ENCODE results near the gene CARMIL1.
A peak's percentile ranks its signal among the peaks of the same experiment; 100 is the strongest.

The CARMIL1 gene

DNA sequence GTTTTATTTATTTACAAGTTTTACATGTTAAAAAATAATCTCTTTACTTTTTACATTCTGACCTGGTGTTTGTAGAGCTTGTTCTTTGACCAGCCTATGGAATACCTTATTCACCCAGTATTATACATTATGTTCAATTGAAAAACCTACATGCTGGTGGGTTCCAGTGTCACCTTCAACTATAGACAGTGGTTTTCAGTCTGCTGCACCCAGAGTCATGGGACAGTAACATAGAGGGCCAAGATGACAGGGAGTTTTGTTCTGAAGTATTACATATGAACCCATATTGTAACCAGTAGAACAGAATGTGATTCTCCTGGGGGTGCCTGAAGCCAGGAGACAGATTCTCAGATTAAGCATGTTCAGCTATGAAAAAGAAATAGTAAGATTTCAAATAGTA is 233.4 kb downstream of the CARMIL1 start:
- no peak for DNase-seq (ENCODE audit: low spot score)

DNA sequence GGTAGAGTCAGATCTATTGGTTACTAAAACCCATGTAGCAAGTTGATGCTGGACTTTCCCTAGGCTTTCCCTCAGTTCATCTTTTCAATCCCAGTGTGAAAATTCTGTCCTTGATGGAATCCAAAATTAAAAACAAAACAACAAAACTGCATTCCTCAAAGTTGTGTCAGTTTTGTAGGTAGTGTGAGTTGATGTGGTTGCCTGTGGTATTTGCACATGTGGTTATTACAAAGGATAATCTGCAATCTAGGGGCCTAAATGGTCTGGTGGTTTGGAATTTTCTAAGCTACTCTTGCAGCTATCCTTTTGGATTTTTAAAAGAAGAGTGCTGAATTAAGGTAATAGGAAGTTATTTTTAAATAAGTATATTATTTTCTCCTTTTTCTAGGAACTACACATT is 240.7 kb downstream of the CARMIL1 start:
- no peak for DNase-seq (ENCODE audit: low spot score)

- DNase-seq (ENCODE audit: low spot score) = no peak
Observed at GRCh38 chr6:25524542-25524941, 245.4 kb downstream of the CARMIL1 start.

- DNase-seq (ENCODE audit: low spot score) = no peak
Observed at GRCh38 chr6:25525078-25525477, 245.9 kb downstream of the CARMIL1 start.

- no peak for DNase-seq (ENCODE audit: low spot score)
Observed at GRCh38 chr6:25534942-25535631, 255.9 kb downstream of the CARMIL1 start.

DNA sequence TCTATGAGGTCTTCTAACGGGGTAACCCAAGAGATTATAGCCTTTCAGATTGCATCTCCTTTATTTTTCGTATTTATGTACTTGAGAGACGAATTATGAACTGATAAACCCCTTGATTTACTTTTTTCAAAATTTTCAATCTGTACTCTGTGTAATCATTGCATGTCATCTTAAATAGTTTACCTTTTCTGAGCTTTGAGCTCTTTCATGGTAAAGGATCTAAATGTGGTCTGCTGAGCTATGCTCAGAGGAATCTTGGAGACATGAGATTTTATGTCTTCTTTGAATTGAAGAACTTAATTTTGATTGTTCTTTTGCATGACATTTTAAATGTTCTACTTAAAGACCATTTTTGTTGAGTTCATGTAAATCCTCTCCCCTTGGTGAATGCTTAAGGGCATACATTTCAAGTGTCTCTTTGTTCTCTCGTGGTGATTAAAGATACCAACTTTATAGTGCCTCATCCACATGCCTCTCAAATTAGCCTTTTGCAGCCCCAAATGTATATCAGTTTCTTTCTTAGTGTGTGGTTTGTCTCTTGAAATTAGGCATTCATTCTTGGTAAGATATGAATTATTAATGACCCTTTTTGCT is 256.6 kb downstream of the CARMIL1 start:
- DNase-seq (ENCODE audit: low spot score) = no peak

DNA sequence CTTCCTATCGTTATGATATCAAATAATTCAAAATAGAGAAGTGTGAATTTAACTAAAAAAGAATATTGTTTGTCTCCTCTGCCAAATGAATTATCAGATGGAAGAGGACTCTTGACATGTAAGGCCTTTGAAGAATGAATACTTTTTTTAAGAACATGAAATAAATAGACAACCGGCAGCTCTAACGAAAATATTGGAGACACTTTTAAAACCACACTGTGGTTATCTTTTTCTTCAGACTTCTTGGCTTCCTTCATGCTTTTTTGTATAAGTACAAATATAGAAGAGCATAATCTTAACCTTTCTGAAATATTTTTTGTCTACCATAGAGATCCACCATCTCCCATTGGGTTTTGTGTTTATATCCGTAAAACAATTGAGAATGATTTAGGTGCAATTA is 257.6 kb downstream of the CARMIL1 start:
- DNase-seq (ENCODE audit: low spot score) = no peak

- DNase-seq (ENCODE audit: low spot score) = no peak
Observed at GRCh38 chr6:25537349-25538018, 258.3 kb downstream of the CARMIL1 start.

DNA sequence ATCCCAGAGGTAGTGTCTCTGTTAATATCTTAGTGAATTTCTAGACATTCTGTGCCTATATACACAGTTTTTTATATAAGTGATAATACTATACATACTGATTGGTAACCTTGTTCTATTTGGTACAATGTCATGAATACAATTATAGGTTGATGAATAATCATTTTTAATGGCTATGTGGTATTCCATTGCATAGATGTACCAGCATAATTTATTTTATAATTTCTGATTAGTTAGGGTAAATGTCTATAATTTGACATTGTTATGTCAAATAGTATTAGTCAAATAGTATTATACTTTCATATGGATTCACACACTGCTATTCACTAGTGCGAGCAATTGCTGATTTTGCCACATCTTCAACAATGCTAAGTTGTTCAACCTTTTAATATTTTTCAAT is 262.1 kb downstream of the CARMIL1 start:
- DNase-seq (ENCODE audit: low spot score) = no peak

DNA sequence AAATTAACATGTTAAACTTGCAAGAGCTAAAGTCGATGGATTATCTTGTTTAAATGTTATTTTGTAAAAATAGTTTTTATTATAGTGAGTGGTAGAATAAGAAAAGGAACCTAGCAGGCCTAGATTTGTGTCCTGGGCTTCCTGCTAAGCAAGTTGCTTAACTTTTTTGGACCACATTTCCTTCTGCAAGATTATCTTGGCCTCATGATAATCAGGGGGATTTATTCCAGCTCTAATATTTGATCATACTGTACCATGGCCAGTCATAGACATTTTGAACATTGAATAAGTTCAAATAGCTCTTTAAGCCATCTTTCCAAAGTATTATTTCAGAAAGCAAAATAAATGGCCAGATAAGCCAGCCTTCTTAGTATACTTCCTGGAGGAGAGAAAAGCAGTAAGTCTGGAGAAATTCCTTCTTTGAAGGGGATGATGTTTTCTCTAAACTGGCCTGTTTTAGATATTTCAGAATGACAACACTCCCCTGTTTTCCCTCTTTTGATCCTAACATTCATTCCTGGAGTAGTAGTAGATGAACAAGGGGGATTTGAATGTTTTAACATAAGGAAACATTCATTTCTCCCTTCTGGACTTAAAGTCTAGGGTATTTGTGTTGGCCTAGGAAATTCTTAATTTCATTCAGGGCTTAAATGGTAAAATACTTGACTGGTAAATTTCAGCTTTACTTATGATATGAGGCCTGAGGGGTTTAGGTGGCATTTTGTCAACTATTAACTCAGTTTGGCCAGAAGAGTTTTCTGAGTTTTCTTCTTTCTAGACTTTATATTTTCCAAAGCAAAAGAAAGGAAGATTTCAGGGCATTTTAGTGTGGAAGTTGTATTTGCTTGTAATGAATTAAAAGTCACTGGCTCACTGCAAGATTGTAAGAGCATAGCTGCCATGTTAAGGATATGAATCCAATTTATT is 264.1 kb downstream of the CARMIL1 start:
- no peak for DNase-seq (ENCODE audit: low spot score)

DNA sequence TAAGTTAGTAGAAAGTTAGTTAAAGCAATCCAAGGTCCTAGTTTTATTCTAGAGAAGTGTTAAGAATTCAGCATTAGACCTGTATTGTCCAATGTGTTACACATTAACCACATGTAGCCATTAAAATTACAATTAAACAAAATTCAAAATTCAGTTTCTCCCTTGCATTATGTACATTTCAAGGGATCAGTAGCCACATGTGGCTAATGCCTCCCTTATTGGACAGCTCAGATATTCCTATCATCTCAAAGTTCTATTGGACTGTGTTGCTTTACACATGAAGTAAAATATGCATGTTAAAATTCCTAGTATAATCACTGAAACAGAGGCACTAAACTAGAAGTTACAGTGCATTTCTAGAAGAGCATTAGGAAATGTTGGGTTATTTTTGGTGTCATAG is 265.7 kb downstream of the CARMIL1 start:
- DNase-seq (ENCODE audit: low spot score) = no peak

- no peak for DNase-seq (ENCODE audit: low spot score)
Observed at GRCh38 chr6:25547797-25548196, 268.6 kb downstream of the CARMIL1 start.

- no peak for DNase-seq (ENCODE audit: low spot score)
Observed at GRCh38 chr6:25548451-25548850, 269.3 kb downstream of the CARMIL1 start.

DNA sequence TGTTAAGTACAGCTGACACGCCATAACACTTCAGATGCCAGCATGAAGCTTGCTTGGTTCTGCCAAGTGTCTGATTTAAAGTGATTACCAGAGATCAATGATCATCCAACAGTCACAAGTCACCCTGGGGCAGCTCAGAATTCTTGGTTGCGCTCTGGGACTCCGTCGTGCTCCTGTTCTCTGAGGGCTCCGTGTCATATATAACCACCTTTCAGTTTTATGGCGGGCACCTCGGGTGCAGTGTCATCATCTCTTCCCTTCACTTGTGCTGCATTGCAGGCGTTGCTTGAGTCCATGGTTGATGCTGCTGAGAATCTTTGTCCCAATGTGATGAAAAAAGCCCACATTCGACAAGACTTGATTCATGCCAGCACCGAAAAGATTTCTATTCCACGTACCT is 271.5 kb downstream of the CARMIL1 start:
- no peak for DNase-seq (ENCODE audit: low spot score)

DNA sequence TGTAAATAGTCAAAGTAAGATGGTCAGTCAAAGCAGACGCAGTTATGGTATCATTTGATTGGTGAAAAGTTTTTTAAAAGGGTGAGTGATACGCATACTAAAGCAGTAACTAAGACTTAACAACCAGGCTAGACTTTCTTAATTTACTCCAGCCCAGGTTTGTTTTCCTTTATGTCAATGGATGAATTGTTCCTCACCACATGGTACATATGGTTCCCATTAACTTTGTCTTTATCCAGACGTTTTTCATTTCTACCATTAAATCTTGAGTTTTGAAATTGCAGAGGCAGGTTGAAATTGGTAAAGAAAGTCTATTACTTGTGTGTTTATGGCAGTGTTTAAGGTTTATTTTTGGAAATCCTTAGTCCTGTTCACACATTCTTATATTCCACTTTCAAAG is 274.3 kb downstream of the CARMIL1 start:
- no peak for DNase-seq (ENCODE audit: low spot score)

DNA sequence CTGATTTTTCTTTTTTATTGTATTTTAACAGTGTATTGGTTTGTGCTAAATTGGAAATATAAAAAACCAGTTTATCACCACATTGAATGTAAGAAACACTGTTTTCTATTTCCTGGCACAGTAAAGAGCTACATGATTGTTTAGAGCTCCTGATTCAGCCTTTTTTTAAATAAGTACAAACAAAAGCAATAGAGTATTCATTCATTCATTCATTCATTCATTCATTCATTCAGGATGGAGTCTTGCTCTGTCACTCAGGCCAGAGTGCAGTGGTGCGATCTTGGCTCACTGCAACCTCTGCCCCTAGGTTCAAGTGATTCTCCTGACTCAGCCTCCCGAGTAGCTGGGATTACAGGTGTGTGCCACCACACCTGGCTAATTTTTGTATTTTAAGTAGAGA is 276.0 kb downstream of the CARMIL1 start:
- DNase-seq (ENCODE audit: low spot score) = no peak

DNA sequence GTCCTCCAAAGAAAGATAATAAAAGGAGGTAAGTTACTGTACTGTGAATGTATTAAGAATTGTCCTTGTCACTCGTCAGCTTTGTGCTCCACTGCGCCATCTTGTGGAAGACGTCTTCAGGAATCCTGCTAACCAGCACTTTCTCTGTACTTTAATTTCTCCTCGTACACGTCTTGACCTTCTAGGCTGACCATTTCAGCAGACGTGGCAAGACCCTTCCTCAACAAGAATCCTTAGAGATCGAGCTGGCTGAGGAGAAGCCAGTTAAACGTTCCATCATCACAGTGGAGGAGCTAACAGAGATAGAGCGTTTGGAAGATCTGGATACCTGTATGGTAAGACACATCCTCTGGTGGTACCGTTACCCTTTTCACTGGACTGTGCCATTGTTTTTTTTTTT is 277.3 kb downstream of the CARMIL1 start:
- peak; percentile 63 for DNase-seq (ENCODE audit: low spot score)

GRCh38 chr6:25558155-25558817 is 279.1 kb downstream of the CARMIL1 start:
- no peak for DNase-seq (ENCODE audit: low spot score)

GRCh38 chr6:25560865-25561264 is 281.7 kb downstream of the CARMIL1 start:
- DNase-seq (ENCODE audit: low spot score) = no peak

DNA sequence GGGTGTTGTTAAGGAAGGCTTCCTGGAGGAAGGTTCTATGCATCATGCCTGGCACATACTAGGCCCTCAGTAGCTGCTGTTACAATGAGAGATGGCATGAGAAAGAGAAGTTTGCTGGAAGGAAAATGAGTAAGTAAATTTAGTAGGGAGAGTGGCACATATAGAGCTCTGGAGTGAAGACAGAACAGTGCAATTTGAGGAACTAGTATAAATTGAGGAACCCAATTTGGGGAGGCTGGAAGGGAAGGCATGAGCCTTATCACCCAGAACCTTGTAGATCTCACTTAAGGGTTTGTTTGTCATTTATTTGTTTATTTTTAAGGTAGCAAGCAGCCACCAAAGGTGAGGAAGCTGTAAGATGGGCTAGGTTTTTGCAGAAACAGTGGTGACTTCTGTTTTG is 285.8 kb downstream of the CARMIL1 start:
- no peak for DNase-seq (ENCODE audit: low spot score)

DNA sequence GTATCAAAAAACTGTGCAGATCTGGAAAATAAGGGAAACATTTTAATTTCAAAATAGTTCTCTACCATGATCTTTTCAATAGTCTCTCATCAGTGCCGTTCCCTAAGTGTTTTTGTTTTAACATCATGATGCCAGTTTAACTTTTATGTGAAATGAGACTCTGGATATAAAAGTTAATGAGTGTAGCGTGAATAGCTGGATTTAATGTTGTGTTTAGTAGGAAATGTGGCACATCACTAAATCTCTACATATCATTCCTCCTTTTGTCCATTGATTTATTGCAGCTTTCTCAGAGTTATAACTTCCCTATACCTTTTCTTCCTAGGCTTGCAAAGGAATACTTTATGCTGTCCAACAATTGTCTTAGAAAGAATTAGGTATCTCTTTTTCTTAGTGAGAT is 291.4 kb downstream of the CARMIL1 start:
- no peak for DNase-seq (ENCODE audit: low spot score)

- DNase-seq (ENCODE audit: low spot score) = no peak
Observed at GRCh38 chr6:25576919-25577318, 297.7 kb downstream of the CARMIL1 start.

Data from CD4-positive, alpha-beta T cell treated with Interleukin-6 at 100 ng/mL for 8 hours (primary cell).